ENCODE data around the gene NDUFS4.

- TF ChIP-seq CTCF (conservative IDR thresholded peaks at IDR 0.05) (no peak), EZH2 (IDR thresholded peaks at IDR 0.05; ENCODE audit: low read depth) (no peak)
These were observed 170.5 kb downstream of the NDUFS4 start for GRCh38 chr5:53730943-53731342.

Measured in PC-9 (cell line).